Epidermal melanocyte (primary cell): ENCODE data around the gene CHMP2B.

Experiments
- DNase-seq: peaks from one replicate; pipeline ENCODE4 v3.0.0; 2011; ENCODE audit warnings: low spot score; ENCODE audit not compliant: insufficient read length

CHMP2B gene, protein sequence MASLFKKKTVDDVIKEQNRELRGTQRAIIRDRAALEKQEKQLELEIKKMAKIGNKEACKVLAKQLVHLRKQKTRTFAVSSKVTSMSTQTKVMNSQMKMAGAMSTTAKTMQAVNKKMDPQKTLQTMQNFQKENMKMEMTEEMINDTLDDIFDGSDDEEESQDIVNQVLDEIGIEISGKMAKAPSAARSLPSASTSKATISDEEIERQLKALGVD

DNA sequence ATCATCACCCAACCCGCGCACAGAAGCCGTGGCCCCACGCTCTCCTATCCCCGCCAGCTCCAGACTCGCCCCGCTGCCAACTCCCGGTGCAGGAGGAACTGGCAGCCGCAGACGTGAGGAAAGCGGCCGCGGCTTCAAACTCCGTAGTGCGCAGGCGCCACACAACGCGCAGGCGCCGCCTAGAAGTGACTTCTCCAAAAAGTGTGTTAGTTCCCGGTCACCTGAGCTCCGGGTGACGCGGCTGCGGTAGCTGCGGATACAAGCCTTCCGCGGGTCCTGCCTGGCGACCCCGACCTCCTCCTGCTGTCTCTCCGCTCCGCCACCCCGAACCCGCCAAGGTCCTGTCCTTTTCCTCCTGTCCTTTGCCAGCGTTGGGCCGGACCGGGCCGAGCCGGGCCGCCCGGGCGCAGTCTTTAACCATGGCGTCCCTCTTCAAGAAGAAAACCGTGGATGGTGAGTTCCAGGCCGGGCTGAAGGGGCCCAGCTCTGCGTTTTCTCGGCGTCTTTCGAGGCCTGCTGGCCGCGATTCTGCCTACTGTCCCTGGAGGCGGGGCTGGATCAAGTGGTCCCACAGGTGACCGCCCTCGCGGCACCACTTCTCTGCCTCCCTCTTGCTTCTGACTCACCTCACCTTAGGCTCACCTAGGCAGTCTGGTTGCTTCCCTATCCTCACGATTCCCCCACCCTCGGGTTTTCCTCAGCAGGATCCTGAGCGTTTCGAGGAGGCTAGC is at the start of gene CHMP2B:
Gene CHMP2B (plus strand): TSS at position 206 of the 731 bp plus-strand sequence. CDS start 214 bp downstream, at position 420.
- DNase-seq, result peak; percentile 73

DNA sequence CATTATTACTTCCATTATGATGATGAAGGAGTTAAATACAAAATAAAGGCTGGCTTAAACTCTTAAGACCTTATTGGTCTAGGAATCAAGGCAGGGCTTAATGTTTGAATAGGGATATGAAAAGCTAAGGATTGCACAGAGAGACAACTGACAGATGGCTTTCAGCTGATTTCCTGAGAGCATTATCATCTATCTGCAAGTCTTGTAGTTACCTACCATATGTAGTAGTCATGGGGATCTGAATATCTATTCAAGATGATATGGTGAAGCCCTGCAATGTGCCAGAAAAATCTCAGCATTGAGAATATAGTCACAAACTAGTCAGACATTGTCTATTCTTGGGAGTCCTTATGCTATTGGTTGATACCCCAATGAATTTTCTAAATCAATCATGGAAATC is 47.5 kb upstream of the CHMP2B start:
- no peak for DNase-seq

DNA sequence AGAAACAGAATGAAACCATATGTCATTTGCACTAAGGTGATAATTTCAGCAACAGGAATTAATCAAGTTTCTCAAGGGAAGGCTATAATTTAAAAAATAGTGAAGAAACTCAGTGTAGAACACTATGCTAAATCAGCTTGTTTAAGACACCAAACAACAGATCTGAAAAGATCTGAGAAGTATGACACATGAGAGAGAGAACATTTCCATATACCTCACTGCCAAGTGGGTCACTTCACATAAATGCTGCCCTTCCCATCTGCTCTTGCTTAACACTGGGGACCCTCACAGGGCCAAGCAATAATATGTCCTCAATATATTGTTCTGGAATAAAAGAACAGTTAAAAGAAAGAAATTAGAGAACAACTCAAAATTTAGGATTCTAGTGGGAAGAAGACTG is 45.6 kb upstream of the CHMP2B start:
- DNase-seq, result no peak

DNA sequence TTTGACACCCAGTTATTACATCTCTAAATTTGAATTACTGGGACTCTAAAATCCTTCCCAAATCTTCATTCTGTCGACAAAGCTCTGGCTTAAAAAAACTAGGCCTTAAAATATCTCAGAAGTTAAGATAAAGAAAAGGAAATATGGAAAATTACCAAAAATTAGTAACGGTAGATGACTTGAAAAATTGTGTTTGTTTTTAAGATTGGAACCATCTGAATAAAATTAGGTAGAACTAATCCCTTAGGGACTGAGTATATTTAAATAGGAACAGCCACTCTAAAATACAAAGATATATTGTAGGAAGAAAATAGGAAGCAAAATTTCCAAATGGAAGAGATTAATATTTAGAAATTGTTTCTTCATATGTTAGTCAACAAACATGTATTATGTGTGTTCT is 45.1 kb upstream of the CHMP2B start:
- no peak for DNase-seq

DNA sequence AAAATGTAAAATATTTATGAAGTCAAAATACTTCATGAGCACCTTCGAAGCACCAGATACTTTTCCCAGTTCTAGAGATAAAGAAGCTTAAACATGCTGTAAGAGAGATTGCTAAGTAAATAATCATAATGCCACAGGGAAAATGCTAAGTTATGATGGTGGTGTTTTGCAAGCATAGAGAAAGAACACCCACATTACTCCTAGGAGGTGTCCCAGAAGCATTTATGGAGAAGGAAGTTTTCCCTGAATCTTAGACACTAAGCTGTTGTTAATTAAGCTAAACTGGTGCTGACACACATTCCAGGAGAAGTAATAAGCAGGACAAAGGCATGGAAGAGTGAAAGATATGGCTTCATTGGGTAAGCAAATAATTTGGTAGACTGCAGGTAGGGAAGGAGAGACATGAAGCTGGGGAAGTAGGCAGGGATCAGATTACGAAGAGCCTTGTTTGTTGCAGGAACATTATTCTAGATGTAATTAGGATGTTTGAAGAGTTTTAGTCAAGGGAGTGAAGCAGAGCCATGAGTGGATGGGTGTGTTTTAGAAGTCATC is 40.4 kb upstream of the CHMP2B start:
- DNase-seq, result no peak

DNA sequence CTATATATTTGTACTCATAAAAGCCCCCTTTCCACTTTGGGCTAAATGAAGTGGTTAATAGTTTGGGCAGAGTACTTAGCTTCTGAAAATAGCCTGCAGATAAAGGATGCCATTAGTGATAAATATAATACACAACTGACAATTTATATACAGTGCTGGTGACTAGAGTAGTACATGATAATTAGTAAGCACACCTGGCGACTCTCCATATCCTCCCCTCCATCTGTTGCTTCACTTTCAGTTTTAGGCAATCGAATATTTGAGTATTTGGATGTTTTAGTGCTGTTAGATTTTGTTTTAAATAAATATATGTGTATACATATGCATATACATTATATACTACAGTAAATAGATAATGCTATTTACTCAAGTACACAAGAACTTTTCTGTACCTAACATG is 35.9 kb upstream of the CHMP2B start:
- DNase-seq, result no peak

DNA sequence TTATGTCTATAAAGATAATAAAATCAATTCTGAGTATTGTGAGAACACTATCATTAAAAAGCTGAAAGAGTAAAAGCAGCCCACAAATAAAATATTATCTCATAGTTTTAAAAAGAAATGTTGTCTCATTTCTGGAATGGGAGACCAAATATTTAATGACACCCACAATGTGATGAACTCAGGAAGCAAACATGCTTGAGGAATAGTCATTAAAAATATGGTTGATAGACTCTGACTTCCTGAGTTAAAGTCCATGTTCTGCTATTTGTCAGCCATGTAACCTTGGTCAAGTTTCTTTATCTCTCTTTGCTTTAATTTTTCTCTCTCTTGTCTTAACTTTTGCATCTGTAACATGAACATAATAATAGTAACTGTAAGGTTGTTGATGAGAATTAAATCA is 35.5 kb upstream of the CHMP2B start:
- DNase-seq, result no peak

DNA sequence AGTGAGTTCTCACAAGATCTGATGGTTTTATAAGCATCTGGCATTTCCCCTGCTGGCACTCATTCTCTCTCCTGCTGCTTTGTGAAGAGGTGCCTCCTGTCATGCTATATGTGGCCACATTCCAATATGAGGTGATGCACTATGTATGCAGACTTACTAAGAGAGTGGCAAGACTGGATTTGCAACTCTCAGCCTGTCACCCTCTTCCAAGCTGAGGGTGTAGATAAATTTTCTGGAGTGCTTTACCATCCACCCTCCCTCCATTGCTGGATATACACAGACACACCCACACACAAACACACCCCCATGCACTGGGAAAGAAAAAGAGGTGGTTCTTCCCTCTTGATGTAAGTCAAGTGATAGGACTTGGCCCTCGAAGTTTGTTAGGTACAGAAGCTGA is 30.2 kb upstream of the CHMP2B start:
- no peak for DNase-seq

DNA sequence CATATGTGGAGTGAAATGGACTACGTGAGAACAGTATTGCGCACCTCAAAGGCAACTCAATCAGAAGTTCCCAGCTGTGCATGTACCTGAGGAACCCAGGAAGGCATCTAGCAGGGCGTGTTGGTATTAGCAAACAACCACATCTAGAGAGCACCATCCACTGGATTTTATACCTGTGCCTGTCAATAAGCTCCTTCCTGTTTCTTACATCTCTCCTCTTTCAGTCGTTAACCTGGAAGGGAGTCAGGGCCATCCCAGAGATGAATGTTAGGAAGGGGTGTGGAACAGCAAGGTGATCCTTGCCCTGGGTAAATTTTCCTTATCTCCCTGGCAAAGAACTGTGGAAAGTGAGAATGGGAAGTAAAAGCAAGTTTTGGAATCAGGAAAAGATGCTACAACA is 29.6 kb upstream of the CHMP2B start:
- DNase-seq, result no peak

DNA sequence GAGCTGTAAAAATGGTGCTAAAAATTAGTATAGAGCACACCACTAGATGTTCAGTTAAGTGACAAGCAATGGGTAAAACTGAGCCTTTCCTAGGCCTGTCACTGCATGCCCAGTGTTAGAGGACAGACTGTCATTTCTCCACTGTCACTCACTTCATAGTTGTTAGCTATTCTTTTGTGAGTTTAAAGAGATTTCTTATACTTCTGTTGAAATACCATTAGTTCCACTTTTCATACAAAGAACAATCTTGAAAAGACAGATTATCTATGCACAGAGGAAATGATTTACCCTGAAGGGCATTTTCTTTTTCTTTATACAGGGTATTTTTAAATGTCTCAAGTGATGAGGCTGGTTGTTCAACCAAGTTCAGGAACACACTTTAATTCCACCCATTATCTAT is 28.3 kb upstream of the CHMP2B start:
- DNase-seq, result no peak

DNA sequence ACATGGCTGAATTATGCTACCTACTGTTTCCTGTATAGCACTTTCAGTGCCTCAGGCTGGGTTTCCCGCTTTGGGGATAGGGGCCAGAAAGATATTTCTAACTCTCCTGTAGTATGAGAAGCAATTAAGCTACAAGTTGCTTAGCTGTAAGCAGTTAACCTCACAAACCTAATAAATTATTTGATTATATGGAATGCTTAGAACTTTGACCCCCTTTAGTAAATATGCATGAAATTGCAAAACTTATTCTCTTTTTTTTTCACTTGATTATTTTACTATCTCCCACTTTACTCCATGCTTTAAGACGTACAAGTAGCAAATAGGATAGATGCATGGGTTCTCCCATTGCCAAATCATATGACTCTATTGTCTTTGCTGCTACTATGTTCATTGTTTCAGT is 27.5 kb upstream of the CHMP2B start:
- no peak for DNase-seq

DNA sequence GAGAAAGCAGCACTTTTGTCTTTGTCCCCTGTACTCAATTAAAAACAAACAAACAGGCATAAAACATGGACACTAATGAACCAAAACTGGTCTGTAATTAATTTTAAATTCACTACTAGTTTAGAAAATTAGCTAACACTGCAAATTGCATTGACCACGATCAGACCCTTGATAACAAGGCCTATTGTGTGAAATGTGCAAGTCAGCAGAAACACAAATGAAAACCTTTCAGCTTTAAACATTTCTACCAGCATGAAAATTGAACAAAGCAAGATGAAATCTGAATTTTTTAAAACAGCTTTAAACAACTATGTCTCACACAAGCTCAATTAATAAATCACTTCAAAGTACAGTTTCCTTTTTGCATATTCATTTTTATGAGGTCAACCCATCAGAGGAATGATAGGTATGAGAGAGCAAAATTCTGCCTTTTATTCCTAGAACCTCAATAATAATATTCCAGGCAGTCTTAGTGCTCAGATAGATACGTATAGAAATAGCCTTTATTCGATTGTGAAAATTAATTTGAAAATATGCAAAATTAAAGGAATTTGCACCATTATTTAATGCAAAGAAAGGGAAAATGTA is 27.0 kb upstream of the CHMP2B start:
- no peak for DNase-seq

DNA sequence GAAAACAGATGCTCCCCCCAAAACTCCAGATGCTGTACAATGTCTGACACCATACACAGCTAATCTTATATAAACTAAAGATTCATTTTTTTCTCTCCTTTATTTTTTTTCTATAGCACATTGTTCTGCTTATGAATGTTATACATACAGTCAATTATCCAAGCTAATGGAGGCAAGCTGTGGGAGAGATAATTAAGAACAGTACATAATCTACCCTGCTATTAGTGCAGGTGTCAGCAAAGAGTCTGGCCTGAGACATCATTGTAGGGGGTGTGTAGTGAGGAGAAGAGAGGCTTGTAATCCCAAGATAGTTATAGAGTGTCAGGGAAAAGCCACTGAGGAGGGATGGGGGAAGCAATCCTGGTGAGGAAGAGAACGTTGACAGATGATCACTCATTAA is 25.4 kb upstream of the CHMP2B start:
- no peak for DNase-seq

DNA sequence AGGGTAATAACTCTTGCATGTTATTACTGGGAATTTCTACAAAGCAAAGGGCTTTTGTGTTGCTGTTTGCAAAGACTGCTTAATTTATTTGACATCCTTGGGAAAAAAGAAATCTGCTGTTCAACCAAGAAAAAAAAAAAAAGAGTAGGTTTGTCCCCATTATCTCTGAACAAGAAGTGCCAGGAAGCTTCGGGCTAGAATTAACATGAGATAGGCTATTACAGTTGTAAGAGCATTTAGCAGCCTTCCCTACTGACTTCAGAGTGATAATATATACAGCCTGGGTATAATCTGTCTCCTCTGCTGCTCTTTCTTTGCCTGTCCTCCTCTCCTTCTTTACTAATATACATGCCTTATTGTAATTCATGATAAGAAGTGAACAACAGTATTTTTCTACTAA is 23.3 kb upstream of the CHMP2B start:
- DNase-seq, result no peak

DNA sequence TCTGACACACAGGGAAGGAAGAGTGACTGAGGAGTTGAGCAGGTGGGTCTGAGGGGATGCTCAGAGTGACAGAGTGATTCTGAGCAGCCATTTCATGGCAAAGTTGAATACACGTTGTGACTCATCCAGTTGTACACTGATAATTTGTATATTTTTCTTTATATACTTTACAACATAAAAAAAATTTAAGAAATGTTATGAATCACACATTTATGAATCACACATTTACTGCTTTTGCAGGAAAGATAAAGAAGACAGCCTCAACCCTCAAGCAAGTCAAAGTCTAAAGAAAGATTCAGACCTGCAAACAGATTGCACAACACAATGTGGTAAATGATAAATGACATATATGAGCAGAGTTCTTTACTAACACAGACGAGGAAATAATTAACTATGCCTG is 21.0 kb upstream of the CHMP2B start:
- DNase-seq, result no peak

DNA sequence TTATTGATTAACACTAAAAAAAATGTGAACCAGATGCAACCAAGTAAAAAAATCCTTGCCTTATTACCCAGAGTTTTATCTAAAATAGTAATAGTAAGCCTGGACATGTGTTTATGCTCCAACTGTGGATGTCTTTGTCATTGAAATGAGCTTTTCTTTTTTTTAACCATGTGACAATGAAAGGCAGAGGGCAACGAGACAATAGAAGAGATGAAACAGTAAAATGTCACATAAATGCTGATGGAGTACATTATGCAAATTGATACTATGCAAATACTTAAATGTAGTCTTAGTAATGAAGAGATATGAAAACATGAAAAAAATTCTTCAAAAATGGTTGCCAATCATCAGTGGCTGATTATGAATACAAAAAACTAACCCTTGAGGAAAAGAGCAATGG is 20.5 kb upstream of the CHMP2B start:
- no peak for DNase-seq

DNA sequence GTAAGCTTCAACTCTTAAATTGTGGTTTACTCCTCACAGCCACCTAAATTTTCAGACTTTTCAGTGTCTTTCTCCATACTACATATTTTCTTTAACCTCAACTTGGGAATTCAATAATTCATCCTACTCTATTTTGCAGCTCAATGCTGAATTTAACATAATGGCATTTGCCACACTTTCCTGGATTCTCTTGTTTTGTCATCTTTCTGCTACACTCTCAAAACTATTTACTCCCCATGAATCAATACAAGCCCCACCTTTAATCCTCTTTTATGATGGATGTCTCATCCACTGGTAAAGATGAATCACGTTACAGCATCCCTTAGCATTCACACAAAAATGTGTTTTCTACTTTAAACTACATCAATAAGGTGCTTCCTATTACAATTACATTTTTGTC is 19.6 kb upstream of the CHMP2B start:
- no peak for DNase-seq

DNA sequence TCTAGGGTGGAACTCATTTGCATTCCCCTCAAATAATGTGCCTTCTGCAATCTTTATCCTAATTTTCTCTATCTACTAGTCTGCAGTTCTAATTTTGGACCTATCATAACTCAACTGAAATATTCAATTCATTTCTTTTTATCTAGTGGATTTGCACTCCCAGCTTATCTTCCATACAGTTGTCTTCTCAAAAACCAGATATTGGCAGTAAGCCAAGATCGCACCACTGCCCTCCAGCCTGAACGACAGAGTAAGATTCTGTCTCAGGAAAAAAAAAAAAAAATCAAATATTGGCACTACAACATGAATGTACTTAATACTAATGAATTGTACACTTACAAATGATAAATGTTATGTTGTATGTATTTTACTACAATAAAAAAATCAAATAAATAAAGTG is 18.0 kb upstream of the CHMP2B start:
- no peak for DNase-seq

DNA sequence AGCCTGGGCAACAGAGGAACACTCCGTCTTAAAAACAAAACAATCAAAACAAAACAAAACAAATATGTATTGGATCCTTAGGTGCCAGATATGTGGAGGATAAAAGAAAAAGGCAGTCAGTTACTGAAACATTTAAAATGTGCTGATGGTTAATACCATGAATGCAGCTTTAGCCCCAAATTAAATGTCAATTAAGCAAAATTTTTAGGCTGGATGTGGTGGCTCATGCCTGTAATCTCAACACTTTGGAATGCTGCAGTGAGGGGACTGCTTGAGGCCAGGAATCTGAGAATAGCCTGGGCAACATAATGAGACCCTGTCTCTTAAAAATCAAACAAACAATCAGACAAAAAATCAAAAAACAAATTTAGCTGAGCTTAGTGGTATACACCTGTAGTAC is 8.5 kb upstream of the CHMP2B start:
- no peak for DNase-seq

DNA sequence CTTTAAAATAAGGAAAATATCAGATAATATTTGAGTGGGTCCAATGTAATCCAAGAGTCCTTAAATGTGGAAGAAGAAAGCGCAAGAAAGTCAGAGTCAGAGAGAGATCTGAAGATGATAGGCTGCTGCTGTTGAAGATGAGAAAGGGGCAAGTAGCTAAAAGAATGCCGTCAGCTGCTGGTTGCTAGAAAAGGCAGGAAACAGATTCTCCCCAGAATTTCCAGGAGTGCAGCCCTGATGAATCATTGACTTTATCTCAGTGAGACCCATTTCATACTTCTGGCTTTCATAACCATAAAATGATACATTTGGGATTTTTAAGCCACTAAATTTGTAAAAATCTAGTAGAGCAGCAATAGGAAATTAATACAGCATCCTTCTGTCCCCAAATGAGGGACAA is 7.5 kb upstream of the CHMP2B start:
- DNase-seq, result no peak

DNA sequence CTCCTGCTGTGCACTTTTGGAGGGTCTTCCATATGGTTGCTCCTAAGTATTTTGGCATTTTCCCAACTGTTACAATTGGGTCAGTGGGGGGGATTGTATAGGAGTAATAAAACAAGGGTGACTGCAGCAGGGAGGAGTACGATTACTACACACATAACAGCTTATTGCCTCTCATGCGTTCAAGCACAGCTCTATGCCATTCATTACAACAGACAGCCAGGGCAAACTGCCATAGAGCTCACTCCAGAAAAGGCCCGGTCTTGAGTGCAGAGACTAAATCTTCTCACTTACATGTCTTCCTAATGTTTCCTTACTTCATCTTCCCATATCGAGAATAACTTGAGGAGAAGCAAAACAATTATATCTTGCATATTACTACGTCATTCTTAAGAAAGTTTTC is 1.4 kb upstream of the CHMP2B start:
- DNase-seq, result no peak

DNA sequence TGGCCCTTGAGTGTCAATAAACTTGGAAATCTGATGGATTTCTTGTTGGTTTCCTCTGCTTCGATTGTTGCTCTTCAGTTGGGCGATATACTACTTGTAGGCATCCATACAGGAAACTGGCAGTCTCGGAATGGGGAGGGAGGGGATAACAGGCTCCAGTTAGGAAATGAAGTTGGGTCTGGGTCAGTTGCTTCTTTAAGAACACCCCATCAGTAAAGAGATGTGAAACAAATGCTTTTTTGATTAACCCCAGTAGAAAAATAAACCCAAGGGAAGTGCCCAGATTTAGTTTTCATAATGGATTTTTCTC is 681 bp downstream of the CHMP2B start:
- no peak for DNase-seq

DNA sequence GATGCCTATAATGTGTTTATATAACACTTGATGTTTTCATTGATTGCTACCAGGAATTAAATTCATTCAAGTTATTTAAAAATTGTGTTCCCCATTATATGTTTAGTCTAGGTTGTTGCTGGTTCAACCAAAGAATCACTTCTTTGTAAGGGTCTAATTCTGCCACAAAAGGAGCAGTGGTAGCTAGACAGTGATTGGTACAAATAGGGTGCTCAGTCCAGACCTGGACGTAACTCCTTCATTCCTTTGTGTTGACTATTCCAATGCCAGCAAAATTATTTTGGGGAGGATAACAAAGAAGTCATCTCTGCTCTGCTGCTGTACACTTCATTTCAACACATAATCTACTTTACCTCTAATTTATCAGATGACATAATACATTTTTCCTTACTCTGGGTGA is 1.2 kb downstream of the CHMP2B start:
- DNase-seq, result no peak
